Measurements from ENCODE around the gene DENND6A.

Gene DENND6A

GRCh38 chr3:57624801-57625200, 68.1 kb downstream of the DENND6A start:
- CTCF ChIA-PET: no interaction called here
- Histone ChIP-seq H3K36me3 (ENCODE audit: control insufficient read depth in 2 of 2, insufficient read depth in 1 of 2, low read length in 2 of 2) (peaks cover 15 to 56% of the 10 kb centered on the region in 2 experiments), H3K27ac (ENCODE audit: extremely low read depth, low read depth, low read length) (no peak overlapping the region), H3K9me3 (ENCODE audit: control insufficient read depth, insufficient read depth, low read depth, low read length) (no peaks in the 10 kb centered on the region), H3K4me3 (ENCODE audit: low read depth, low read length) (no peak overlapping the region), H3K4me1 (ENCODE audit: control insufficient read depth, insufficient read depth, low read length) (no peaks in the 10 kb centered on the region)
- POLR2A ChIA-PET: no interaction called here
- TF ChIP-seq ZBTB20 (tag by site-specific recombination; IDR thresholded peaks at IDR 0.05): no peak
- no peak for TF ChIP-seq KLF16 (tag by site-specific recombination; IDR thresholded peaks at IDR 0.05)
- no peak for TF ChIP-seq ZNF585B (tag by site-specific recombination; IDR thresholded peaks at IDR 0.05)
- TF ChIP-seq ZBTB6 (tag by site-specific recombination; IDR thresholded peaks at IDR 0.05): no peak
- no peak for TF ChIP-seq ZNF629 (tag by site-specific recombination; IDR thresholded peaks at IDR 0.05)

DNA sequence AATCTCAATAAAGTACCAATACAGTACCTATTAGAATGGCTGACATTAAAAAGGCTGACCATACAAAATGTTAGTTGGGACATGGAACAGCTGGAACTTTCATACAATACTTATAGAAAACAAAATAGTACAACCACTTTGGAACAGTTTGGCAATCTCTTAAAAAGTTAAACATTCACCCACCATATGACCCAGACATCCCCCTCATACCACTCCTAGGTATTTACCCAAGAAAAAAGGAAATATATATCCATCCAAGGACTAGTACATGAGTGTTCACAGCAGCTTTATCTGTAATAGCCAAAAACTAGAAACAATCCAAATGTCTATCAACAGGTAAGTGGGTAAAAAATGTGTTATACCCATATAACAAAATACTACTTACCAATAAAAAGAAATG, 70.5 kb downstream of the DENND6A start:
- ChIA-PET CTCF (interaction anchor here (0.7 kb wide), 1 partner anchor 113 kb away, joined by 3 read pairs; no protein-coding TSS in a partner anchor), POLR2A (no interaction called here)
- Histone ChIP-seq H3K9me3 (ENCODE audit: control insufficient read depth, insufficient read depth, low read depth, low read length) (no peaks in the 10 kb centered on the region), H3K27ac (ENCODE audit: extremely low read depth, low read depth, low read length) (no peak overlapping the region), H3K4me3 (ENCODE audit: low read depth, low read length) (no peak overlapping the region), H3K4me1 (ENCODE audit: control insufficient read depth, insufficient read depth, low read length) (no peaks in the 10 kb centered on the region), H3K36me3 (ENCODE audit: control insufficient read depth in 2 of 2, insufficient read depth in 1 of 2, low read length in 2 of 2) (peaks cover 11 to 35% of the 10 kb centered on the region in 2 experiments)
- TF ChIP-seq, protein P1, sequence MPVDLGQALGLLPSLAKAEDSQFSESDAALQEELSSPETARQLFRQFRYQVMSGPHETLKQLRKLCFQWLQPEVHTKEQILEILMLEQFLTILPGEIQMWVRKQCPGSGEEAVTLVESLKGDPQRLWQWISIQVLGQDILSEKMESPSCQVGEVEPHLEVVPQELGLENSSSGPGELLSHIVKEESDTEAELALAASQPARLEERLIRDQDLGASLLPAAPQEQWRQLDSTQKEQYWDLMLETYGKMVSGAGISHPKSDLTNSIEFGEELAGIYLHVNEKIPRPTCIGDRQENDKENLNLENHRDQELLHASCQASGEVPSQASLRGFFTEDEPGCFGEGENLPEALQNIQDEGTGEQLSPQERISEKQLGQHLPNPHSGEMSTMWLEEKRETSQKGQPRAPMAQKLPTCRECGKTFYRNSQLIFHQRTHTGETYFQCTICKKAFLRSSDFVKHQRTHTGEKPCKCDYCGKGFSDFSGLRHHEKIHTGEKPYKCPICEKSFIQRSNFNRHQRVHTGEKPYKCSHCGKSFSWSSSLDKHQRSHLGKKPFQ (tag by site-specific recombination; IDR thresholded peaks at IDR 0.05): no peak
- no peak for TF ChIP-seq ZNF658 (tag by site-specific recombination; IDR thresholded peaks at IDR 0.05)
- no peak for TF ChIP-seq ZNF114 (tag by site-specific recombination; IDR thresholded peaks at IDR 0.05)
- TF ChIP-seq MYNN (tag by site-specific recombination; IDR thresholded peaks at IDR 0.05; ENCODE audit: borderline replicate concordance): no peak
- TF ChIP-seq TRIM28 (IDR thresholded peaks at IDR 0.05; ENCODE audit: borderline replicate concordance, low read length): no peak
- TF ChIP-seq ZNF701 (tag by site-specific recombination; IDR thresholded peaks at IDR 0.05): no peak
- no peak for TF ChIP-seq MEIS1 (CRISPR knock-in tag; IDR thresholded peaks at IDR 0.05; ENCODE audit: borderline replicate concordance)
- TF ChIP-seq ZNF324 (tag by site-specific recombination; IDR thresholded peaks at IDR 0.05): no peak
- no peak for TF ChIP-seq ZBTB20 (tag by site-specific recombination; IDR thresholded peaks at IDR 0.05)
- no peak for TF ChIP-seq ZNF211 (tag by site-specific recombination; IDR thresholded peaks at IDR 0.05; ENCODE audit: low read depth)
- TF ChIP-seq ZNF621 (tag by site-specific recombination; IDR thresholded peaks at IDR 0.05): no peak
- TF ChIP-seq HOXC10 (CRISPR knock-in tag; IDR thresholded peaks at IDR 0.05): no peak
- TF ChIP-seq, protein P2, sequence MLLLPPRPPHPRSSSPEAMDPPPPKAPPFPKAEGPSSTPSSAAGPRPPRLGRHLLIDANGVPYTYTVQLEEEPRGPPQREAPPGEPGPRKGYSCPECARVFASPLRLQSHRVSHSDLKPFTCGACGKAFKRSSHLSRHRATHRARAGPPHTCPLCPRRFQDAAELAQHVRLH (tag by site-specific recombination; IDR thresholded peaks at IDR 0.05): no peak
- no peak for TF ChIP-seq ZNF121 (tag by site-specific recombination; IDR thresholded peaks at IDR 0.05)
- TF ChIP-seq, protein P3, sequence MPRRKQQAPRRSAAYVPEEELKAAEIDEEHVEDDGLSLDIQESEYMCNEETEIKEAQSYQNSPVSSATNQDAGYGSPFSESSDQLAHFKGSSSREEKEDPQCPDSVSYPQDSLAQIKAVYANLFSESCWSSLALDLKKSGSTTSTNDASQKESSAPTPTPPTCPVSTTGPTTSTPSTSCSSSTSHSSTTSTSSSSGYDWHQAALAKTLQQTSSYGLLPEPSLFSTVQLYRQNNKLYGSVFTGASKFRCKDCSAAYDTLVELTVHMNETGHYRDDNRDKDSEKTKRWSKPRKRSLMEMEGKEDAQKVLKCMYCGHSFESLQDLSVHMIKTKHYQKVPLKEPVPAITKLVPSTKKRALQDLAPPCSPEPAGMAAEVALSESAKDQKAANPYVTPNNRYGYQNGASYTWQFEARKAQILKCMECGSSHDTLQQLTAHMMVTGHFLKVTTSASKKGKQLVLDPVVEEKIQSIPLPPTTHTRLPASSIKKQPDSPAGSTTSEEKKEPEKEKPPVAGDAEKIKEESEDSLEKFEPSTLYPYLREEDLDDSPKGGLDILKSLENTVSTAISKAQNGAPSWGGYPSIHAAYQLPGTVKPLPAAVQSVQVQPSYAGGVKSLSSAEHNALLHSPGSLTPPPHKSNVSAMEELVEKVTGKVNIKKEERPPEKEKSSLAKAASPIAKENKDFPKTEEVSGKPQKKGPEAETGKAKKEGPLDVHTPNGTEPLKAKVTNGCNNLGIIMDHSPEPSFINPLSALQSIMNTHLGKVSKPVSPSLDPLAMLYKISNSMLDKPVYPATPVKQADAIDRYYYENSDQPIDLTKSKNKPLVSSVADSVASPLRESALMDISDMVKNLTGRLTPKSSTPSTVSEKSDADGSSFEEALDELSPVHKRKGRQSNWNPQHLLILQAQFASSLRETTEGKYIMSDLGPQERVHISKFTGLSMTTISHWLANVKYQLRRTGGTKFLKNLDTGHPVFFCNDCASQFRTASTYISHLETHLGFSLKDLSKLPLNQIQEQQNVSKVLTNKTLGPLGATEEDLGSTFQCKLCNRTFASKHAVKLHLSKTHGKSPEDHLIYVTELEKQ (tag by site-specific recombination; IDR thresholded peaks at IDR 0.05; ENCODE audit: borderline replicate concordance): no peak
